Measurements from ENCODE around the gene UNC5A. TPM values are rescaled to one million over a fixed set of nuclear protein-coding genes. Genes with fewer than 3 reads are reported as not detected.

The UNC5A gene
- total RNA-seq, 1 donor from 2014 or later: 1.1 TPM

DNA sequence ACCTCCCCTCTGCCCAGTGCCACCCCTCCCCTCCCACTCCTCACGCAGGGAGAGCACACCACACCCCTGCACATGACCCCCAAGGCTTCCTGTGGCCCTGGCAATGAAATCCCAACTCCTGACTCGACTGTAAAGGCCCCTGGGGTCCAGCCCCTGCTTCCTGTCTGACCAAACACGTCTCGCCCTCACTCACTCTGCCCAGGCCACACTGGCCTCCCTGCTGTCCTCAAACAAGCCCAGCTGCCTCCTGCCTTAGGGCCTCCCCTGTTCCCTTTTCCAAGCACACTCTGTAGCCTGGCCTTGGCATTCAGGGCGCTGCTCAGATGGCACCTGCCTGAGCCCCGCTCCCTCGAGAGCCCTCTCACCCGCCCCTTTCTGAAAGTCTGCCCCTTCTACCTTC lies 46.4 kb downstream of the UNC5A start:
- no peak overlapping the region for H3K4me3 ChIP-seq (ENCODE audit: low read depth, low read length)
- peaks cover 37% of the 10 kb centered on the region for H3K27me3 ChIP-seq (ENCODE audit: control insufficient read depth, insufficient read depth, low read length)
- DNase-seq (ENCODE audit: low read depth): no peak
- TF ChIP-seq, protein P1, sequence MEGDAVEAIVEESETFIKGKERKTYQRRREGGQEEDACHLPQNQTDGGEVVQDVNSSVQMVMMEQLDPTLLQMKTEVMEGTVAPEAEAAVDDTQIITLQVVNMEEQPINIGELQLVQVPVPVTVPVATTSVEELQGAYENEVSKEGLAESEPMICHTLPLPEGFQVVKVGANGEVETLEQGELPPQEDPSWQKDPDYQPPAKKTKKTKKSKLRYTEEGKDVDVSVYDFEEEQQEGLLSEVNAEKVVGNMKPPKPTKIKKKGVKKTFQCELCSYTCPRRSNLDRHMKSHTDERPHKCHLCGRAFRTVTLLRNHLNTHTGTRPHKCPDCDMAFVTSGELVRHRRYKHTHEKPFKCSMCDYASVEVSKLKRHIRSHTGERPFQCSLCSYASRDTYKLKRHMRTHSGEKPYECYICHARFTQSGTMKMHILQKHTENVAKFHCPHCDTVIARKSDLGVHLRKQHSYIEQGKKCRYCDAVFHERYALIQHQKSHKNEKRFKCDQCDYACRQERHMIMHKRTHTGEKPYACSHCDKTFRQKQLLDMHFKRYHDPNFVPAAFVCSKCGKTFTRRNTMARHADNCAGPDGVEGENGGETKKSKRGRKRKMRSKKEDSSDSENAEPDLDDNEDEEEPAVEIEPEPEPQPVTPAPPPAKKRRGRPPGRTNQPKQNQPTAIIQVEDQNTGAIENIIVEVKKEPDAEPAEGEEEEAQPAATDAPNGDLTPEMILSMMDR (IDR thresholded peaks at IDR 0.05; ENCODE audit: insufficient read depth, low read length, poor library complexity, severe bottlenecking): no peak
- H3K36me3 ChIP-seq (ENCODE audit: control insufficient read depth, insufficient read depth, low read length): no peaks in the 10 kb centered on the region

DNA sequence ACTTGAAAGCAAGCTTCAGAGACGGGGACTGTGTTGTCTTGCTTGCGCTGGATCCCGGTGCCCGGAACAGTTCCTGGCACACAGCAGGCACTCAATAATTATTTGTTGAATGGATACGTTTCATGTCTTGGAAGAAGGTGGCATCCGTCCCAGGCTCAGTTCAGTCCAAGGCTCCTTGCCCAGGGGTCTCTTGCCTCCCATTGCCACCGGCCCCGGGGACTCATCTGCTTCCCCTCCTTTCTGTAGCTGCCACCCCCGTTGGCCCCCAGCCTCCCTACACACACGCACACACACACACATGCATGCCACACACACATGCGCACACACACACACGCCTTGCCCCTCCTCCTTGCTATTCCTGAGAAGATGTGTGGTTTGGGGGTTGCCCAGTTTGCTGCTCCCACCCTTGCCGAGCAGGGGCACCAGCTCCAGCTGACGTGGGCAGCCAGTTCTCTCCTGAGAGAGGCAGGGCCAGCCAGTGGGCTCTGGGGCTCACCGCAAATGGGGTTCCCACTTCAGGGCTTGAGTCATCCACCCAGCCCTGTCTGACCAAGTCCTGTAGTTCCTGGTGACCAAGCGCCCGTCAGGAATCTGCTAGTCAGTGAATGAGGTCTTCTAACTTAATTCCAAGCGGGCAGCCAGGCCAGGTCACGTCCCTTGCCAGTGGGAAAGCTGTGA lies 47.0 kb downstream of the UNC5A start:
- no peak for DNase-seq (ENCODE audit: low read depth)
- TF ChIP-seq, protein P1 (IDR thresholded peaks at IDR 0.05; ENCODE audit: insufficient read depth, low read length, poor library complexity, severe bottlenecking): no peak
- H3K4me3 ChIP-seq (ENCODE audit: low read depth, low read length): no peak overlapping the region
- H3K27me3 ChIP-seq (ENCODE audit: control insufficient read depth, insufficient read depth, low read length): peaks cover 43% of the 10 kb centered on the region
- H3K36me3 ChIP-seq (ENCODE audit: control insufficient read depth, insufficient read depth, low read length): no peaks in the 10 kb centered on the region

DNA sequence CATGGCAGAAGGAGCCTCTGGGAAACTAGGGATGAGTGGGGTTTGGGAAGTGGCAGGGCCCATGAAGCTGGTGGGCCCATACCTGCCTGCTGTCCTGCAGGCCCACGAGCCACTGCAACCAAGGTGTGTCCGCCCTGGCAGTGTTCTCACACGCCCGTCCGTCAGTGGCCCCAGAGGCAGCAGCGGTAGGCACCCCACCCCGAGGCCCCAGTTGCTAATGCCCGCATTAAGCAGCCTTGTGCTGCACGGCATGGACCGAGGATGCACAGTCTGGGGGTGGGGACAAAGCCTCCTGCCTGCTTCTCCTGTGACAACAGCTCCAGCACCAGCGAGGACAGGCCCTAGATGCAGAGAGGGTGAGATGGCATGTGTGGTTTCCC lies 47.5 kb downstream of the UNC5A start:
- H3K36me3 ChIP-seq (ENCODE audit: control insufficient read depth, insufficient read depth, low read length): no peaks in the 10 kb centered on the region
- peaks cover 47% of the 10 kb centered on the region for H3K27me3 ChIP-seq (ENCODE audit: control insufficient read depth, insufficient read depth, low read length)
- TF ChIP-seq, protein P1 (IDR thresholded peaks at IDR 0.05; ENCODE audit: insufficient read depth, low read length, poor library complexity, severe bottlenecking): no peak
- DNase-seq (ENCODE audit: low read depth): no peak
- no peak overlapping the region for H3K4me3 ChIP-seq (ENCODE audit: low read depth, low read length)

DNA sequence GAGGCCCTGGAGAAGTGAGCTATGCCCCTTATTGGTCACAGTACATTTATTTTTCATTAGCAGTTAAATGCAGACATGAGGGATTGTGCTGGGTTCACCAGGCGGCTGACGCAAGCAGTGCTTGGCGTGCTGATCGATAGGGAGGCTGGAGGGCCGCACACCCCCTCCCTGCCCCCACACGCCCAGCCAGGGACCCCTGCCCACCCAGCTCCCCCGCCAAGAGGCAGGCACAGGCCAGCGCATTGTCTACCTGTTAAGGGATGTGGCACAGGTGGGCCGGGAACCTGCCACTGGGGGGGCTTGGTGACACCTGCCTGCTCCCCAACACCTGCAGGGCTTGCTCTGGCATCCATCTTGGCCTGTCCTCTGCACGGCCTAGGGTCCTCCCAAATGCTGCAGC lies 49.6 kb downstream of the UNC5A start:
- Histone ChIP-seq H3K4me3 (ENCODE audit: low read depth, low read length) (no peak overlapping the region), H3K27me3 (ENCODE audit: control insufficient read depth, insufficient read depth, low read length) (peaks cover 58% of the 10 kb centered on the region)
- DNase-seq (ENCODE audit: low read depth): no peak

DNA sequence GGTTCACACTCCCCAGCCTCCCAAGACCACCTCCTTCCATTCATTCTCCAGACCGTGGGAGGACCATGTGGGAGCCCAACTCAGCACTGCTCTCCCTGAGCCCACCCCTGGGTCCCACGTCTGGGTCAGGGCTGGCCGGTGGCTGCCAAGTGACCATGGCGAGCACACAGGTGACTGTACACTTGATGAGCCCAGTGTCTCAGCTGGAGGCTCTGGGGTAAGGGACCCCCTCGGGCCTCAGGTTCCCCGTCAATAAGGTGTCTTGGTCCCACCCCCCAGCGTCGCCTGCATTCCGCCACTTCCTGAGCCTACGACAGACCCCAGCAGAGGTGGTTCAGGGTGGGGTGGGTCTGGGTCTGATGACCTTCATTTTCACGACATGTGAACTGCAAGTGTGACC lies 50.0 kb downstream of the UNC5A start:
- no peaks in the 10 kb centered on the region for H3K36me3 ChIP-seq (ENCODE audit: control insufficient read depth, insufficient read depth, low read length)
- DNase-seq (ENCODE audit: low read depth): no peak
- TF ChIP-seq, protein P1 (IDR thresholded peaks at IDR 0.05; ENCODE audit: insufficient read depth, low read length, poor library complexity, severe bottlenecking): no peak
- H3K4me3 ChIP-seq (ENCODE audit: low read depth, low read length): no peak overlapping the region
- peaks cover 60% of the 10 kb centered on the region for H3K27me3 ChIP-seq (ENCODE audit: control insufficient read depth, insufficient read depth, low read length)

More for the DNA sequence above, 49.6 kb downstream of the UNC5A start:
- TF ChIP-seq, protein P1 (IDR thresholded peaks at IDR 0.05; ENCODE audit: insufficient read depth, low read length, poor library complexity, severe bottlenecking): no peak
- no peaks in the 10 kb centered on the region for H3K36me3 ChIP-seq (ENCODE audit: control insufficient read depth, insufficient read depth, low read length)

DNA sequence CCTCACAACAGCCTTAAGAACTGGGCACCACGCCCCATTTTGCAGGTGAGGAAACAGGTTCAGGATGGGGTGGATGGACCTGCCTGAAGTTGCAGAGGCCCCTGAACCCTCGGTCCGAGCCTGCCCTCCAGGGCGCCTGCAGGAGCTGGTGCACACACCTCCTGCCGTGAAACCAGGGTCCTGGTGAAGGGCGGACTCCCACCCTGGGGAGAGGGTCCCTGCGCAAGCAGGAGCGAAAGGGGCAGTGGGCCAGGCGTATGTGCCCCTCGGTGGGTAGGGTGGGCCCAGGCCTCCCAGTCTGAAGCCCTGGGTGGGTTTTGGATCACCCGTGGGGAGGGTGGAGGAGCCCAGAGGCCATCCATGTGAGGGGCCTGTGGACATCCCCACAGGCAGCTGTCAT lies 50.9 kb downstream of the UNC5A start:
- Histone ChIP-seq H3K4me3 (ENCODE audit: low read depth, low read length) (no peak overlapping the region), H3K36me3 (ENCODE audit: control insufficient read depth, insufficient read depth, low read length) (no peaks in the 10 kb centered on the region), H3K27me3 (ENCODE audit: control insufficient read depth, insufficient read depth, low read length) (peaks cover 61% of the 10 kb centered on the region)
- no peak for DNase-seq (ENCODE audit: low read depth)
- TF ChIP-seq, protein P1 (IDR thresholded peaks at IDR 0.05; ENCODE audit: insufficient read depth, low read length, poor library complexity, severe bottlenecking): no peak
